Eye (tissue), 1 donor: Measurements from ENCODE around the gene NRCAM.

Experiments
- DNase-seq: peaks from one replicate; pipeline ENCODE4 v3.0.0-alpha.2; 2015

NRCAM gene

GRCh38 chr7:108114117-108114841, 342.0 kb downstream of the NRCAM start:
- no peak for DNase-seq

GRCh38 chr7:108112683-108113082, 343.6 kb downstream of the NRCAM start:
- no peak for DNase-seq

- no peak for DNase-seq
Measured at GRCh38 chr7:108109221-108109908, 346.9 kb downstream of the NRCAM start.

GRCh38 chr7:108108131-108108530, 348.1 kb downstream of the NRCAM start:
- no peak for DNase-seq

- no peak for DNase-seq
Measured at GRCh38 chr7:108104324-108104723, 351.9 kb downstream of the NRCAM start.

- no peak for DNase-seq
Measured at GRCh38 chr7:108103558-108104298, 352.5 kb downstream of the NRCAM start.

- DNase-seq, result no peak
Measured at GRCh38 chr7:108102671-108103312, 353.4 kb downstream of the NRCAM start.

- no peak for DNase-seq
Measured at GRCh38 chr7:108101759-108102158, 354.5 kb downstream of the NRCAM start.

- no peak for DNase-seq
Measured at GRCh38 chr7:108099713-108100112, 356.5 kb downstream of the NRCAM start.

GRCh38 chr7:108097703-108098102, 358.5 kb downstream of the NRCAM start:
- DNase-seq, result no peak
